HL-60/S4 (cell line): ENCODE measurements around the gene ARMC7.
"Not testable (repeated sequence)": the region's sequence is repeated elsewhere in the genome, so short reads cannot be mapped to it uniquely, and the experiment has no call there.

Source experiments
- in situ Hi-C: fragments of 300-500 bp; cut with MboI; formaldehyde crosslinking; loops from 2 replicates; pipeline ENCODE4 v1.14.3; 2022; ENCODE audit warnings: low sequenced_read_pairs

ARMC7 gene

DNA sequence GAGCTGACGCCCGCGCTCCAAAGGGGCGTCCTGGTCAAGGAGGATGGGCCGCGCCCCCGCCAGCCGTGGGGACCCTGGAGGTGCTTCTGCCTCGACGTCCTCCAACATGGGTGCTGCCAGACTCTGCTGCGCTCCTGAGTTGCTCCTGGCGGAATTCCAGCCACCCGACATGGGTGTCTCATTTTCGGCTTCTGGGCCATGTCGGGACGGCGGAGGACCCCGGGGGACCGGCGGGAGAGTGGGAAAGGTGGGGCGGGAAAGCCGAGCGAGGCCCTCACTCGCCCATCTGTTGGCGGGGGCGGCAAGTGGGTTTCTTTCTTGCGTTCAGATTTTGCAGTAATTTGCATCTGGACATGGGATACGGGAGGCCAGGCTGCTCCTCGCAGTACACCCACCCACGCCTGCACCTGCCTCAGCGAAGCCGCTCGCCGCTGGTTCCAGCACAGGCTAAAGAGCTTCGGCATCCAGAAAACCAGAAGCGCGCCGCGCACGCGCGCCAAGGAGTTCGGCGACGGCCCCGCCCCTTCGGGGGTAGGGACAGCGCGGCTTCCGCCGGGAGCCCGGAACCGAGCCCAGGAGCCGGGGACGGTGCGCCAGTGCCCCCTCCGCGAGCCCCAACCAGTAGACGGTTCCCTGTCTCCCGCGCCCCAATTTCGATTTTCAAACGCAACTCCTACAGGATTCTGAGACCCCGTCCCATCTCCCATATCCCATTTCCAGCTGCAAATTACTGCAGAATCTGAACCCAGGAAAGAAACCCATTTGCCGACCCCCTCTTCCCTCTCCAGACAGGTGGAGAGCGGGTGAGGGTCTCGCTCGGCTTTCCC is at the start of gene ARMC7:
ARMC7 (plus strand) TSS at position 563 of the 827 bp plus-strand sequence. CDS start 320 bp downstream, outside the sequence.
- in situ Hi-C loops = no loop called here

DNA sequence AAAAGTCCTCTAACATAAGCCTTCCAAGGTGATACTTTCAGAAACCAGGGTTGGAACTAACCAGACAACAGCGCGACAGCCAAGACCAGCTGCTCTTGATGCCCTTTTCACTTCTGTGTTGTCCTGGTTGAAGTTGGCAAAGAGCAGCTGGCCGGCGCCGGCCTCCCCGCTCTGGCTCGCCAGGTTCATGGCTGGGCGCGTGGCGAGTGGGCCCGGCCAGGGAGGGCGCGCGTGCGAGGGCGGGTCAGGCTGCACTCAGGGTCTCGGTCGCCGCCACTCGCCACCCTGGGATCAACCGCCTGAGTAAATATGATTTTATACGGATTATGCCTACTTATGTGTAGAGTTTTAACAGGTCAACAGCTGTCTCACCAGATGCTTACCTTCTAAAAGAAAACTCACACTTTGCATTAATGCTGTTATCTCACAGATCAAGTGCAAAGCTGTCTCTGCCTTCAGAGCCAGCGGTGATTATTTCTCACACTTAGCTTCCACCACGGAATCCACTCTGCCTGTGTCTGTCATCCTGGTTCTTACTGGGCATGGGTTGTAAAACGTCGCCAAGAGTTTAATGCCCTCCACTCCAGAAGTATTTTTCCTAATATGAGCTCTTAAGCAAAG is 49.2 kb upstream of the ARMC7 start:
- in situ Hi-C loops = no loop called here

DNA sequence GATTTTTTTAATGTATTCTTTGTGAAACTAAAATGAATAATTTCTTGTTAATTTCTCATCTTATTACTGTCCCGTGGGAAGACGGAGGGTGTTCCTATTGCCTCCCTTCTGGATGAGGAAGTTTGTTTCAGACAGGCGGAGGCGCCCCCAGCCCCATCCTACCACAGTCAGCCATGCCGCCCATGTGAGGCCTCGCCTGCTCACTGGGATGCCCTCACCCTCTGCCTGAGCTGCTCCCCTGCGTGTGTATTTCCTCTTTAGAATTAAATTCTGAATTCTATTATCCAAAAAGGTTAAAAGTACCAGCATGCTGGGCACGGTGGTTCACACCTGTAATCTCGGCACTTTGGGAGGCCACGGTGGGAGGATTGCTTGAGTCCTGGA is 48.7 kb upstream of the ARMC7 start:
- in situ Hi-C loops = no loop called here

DNA sequence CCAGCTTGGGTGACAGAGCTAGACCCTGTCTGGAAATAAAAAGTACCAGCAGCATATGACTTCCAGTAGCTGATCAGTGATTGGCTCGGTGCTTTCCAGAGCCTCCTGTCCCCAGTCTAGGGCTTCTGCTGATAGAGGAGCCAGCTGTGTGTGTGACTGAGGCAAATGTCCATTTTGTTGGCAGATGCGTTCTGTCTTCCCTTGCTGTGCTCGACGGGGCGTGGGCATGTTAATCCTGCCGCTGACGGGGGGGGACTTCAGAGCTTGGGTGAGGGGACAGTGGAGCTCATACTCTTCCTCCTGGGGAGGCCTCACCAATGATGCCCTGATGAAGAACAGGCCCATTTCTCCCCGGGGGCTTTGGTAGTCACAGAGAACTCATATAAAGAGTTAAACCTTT is 48.2 kb upstream of the ARMC7 start:
- in situ Hi-C loops = no loop called here

DNA sequence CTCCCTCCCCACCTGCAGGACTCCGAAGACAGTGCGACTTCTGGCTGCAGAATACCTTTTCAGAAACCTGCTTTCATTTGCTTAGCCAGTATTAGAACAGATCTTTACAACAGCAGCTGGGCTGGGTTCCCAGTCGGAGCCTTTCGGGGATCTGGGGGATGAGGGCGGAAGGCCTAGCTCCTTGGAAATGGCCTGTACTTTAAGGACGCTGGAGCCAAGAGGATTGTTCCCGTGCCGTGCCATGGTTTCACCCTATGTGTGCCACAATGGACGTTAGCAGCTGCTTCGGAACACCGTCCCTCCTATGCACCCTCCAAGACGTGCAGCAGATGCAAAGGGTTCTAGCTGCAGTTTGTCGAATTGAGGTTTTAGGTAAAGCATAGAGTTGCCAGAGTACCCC is 46.6 kb upstream of the ARMC7 start:
- in situ Hi-C loops = no loop called here

DNA sequence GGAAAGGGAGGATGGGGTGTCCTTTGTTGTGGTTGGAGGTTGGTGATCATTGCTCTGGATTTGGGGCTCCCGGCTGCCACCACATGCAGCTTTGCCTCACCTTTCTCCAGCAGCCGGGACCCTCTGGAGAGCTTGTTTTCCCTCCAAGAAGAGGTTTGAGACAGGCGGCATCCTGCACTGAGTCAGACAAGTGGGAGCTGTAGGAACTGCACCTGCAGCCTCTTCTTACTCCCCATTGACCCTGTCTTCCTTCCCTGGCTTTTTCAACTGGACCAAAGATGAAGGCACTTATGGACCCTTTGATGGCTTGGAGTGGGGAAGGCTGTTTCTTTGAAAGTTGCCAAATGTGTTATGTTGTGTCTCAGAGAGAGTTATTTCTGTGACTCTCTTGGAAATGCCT is 46.1 kb upstream of the ARMC7 start:
- in situ Hi-C loops = no loop called here

DNA sequence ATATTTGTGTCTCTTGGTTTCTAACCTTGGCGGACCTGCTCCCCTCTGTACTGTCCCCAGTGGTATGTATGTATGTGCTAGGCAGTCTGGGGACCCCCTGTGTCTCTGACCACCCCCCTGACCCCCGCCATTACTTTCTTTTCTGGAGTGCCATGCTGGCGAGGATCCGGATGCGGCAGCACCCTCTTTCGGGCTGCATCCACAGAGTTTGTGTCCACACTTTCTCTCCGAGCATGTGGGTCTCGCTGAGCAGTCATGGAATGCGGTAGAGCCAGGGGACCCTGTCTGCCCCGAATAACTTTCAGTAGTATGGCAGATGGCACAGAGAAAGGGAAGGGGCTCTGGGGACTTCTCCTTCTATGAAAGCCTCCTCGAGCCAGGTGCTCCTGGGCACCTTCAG is 45.7 kb upstream of the ARMC7 start:
- in situ Hi-C loops = no loop called here

DNA sequence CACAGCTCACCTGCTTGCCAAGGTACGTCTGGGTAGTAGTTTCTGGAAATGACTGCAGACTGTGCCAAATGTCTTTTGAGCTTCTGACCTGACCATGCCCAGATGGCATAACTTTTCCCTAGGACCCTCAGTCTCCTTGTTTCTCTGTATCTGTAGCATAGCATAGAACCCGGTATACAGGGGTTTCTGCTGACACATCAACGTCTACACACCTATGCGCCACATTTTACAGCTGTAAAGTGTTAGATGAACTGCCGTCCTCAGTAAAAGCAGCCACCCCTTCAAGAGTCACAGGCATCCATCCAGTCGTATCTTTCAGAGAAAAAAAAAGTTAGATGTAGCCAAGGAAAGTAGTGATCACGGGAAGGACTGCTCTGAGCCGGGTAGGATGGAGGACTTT is 45.3 kb upstream of the ARMC7 start:
- in situ Hi-C loops = no loop called here

DNA sequence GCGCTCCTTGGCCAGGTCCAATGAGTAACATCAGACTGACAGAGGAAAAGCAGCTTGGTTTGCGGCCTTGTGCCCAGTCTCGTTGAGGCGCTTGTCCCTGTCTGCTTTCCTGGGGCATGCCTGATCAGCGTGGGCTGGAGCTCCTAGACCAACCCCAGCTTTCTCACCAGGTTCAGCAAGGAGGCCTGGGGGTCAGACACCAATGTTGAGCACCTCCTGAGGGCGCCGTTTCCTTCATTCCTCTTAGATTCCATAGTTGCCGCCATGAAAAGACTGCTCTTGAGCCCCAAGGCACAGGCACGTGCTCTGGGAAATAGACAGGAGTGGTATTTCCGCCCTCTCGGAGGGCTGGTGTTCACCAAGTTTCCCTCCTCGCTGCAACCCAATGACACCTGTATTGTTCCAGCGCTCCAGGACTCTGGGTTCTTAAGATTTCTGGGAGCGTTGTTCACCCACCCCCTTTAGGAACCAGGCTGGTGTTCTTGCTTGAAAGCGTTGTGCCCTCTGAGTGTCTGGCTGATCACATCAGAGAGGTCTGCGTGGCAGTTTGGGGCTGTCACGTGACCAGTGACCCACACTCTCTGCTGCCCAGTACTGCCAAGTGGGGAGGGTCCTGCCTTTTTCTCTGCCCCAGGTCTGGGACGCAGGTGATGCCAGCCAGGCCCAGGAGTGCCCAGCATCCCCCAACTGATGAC is 44.8 kb upstream of the ARMC7 start:
- in situ Hi-C loops = loop anchor here (5.0 kb wide), 1 partner anchor 37 kb away; no protein-coding TSS in a partner anchor

DNA sequence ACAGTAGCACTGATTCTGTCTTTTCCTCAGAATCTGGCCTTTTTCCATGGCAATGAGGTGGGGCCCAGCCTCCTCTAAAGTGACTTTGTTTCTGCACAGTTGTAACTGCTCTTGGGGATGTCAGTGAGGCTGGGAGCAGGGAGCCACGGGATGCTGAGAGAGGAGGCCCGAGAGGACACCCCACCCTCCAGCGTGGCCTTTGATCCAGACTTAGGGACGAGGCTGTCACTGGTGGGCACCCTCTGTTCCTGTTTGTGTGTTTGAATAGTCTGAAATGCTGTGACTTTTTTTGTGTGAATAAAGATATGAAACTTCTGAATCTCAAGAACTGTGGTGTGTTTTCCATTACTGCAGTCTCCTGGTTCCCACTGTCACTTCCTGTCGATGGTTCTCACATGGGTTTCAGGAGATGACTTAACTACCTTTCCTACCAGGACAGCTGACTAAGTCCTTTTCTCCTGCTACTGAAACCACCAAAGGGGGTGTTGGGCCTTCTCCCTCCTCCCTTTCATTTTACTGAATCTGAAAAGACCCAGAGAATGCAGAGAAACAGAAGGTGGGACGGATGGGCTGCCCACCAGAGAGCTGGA is 44.1 kb upstream of the ARMC7 start:
- in situ Hi-C loops = loop anchor here (5.0 kb wide), 1 partner anchor 37 kb away; no protein-coding TSS in a partner anchor

DNA sequence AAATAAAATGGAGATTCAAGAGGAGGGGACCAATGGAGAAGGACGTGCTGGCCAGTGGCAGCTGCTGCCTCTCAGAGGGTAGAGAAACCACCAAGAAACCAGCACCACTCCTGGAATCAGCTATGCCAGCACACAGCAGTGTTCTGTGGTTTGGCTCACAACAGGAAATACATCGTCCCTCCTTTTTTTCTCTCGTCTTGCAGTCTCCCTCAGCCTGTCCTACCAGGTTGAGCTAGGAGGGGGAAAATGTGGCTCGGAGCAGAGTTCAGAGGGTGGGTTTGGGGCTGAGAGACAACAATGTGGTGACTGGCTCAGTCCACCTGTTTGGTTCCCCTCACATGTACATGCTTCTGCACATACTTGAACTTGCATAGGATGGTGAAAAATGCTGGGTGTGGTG is 41.9 kb upstream of the ARMC7 start:
- in situ Hi-C loops = loop anchor here (5.0 kb wide), 1 partner anchor 34 kb away; no protein-coding TSS in a partner anchor

DNA sequence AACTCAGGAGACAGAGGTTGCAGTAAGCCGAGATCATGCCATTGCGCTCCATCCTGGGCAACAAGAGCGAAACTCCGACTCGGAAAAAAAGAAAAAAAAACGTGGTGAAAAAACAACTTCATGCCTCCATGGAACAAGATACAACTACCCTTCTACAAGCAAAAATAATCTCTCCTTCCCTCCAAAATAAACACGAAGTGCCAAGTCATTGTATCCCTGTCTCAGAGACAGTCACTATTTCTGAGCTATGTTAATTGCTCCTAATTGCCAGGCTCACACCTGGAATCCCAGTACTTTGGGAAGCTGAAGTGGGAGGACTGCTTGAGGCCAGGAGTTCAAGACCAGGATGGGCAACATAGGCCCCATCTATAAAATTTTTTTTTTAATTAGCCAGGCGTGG is 41.0 kb upstream of the ARMC7 start:
- in situ Hi-C loops = loop anchor here (5.0 kb wide), 1 partner anchor 34 kb away; no protein-coding TSS in a partner anchor

DNA sequence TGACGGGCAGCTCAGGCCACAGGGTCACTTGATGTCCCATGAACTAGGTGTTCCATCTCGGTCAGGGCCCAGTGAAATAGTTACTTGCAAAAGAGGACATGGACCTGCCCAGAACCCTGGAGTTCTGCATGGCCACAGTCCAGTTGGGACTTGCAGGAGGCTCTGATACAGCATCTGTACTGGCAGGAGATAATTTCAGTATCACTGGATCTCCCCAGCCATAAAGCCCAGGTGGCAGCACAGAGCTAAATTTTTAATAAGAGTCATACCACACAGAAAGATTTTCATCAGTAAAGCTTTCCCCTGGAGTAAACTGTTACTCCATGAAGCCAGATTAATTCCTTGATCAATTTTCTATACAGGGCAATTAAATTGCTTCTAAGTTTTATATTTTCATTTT is 40.0 kb upstream of the ARMC7 start:
- in situ Hi-C loops = loop anchor here (5.0 kb wide), 1 partner anchor 33 kb away; no protein-coding TSS in a partner anchor

DNA sequence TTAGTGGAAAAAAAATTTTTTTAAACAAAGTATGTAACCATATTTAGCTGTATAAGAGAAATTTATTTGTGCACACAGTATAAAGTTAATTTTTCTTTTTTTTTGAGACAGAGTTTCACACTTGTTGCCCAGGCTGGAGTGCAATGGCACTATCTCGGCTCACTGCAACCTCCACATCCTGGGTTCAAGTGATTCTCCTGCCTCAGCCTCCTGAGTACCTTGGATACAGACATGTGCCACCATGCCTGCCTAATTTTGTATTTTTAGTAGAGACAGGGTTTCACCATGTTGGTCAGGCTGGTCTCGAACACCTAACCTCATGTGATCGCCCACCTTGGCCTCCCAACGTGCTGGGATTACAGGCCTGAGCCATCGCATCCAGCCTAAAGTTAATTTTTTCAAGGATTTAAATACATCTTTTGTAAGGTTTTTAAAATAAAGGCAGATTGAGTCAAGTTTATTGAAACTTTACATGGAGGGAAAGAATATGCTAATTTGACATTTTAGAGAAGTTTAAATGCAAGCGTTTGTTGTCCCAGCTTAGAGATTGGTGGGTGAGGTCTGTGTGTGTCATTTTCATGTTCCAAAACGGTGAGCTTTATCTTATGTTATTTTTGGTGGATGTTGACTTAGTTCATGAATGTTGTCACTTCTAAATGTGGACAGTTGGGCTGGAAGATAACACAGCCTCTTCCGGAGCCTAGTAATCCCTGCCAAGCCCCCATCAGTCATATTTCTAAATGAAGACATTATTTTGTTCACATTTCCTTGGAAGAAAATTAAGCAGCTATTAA is 38.1 kb upstream of the ARMC7 start:
- in situ Hi-C loops = not testable (repeated sequence)

DNA sequence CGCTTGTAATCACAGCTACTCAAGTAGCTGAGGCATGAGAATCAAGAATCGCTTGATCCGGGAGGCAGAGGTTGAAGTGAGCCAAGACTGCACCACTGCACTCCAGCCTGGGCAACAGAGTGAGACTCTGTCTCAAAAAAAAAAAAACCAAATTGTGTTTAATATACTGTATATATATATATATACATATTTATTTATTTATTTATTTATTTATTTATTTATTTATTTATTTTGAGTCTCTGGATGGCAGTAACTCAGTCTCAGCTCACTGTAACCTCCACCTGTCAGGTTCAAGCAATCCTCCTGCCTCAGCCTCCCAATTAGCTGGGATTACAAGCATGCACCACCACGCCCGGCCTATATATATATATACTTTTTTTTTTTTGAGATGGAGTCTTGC is 36.9 kb upstream of the ARMC7 start:
- in situ Hi-C loops = not testable (repeated sequence)

DNA sequence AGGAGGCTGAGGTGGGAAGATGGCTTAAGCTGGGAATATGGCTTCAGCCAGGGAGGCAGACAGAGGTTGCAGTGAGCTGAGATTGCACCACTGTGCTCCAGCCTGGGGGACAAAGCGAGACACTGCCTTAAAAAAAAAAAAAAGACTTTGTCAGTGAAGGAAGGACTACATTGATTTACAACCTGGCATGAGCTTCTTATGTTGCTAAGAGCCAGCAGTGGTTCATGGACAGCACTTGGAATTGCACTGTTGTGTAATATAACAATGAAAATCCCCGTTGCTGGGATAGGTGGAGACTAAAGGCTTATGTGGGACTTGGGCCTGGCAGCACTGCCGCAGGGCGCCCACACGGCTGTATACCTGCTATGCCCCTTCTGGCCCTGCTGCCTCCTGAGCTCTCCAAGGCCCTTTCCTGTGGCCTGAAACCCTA is 36.1 kb upstream of the ARMC7 start:
- in situ Hi-C loops = no loop called here

DNA sequence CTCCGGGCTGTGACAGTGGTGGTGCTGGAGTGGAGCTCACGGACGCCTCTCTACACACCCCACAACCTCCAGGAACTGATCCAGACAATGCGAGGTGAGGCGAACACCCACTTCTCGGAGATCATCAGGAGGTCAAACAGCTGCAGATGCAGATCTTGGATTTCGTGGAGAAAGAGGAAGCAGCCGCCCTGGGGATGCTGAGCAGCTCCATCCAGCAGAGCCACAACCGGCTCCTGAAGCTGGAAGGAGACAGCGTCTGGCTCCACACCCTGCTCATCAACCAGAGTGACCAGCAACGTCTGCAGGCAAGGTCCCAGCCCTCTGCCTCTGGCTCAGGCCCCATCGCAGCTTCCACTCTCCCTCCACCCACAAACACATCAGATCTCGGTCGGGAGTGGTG is 35.2 kb upstream of the ARMC7 start:
- in situ Hi-C loops = no loop called here

DNA sequence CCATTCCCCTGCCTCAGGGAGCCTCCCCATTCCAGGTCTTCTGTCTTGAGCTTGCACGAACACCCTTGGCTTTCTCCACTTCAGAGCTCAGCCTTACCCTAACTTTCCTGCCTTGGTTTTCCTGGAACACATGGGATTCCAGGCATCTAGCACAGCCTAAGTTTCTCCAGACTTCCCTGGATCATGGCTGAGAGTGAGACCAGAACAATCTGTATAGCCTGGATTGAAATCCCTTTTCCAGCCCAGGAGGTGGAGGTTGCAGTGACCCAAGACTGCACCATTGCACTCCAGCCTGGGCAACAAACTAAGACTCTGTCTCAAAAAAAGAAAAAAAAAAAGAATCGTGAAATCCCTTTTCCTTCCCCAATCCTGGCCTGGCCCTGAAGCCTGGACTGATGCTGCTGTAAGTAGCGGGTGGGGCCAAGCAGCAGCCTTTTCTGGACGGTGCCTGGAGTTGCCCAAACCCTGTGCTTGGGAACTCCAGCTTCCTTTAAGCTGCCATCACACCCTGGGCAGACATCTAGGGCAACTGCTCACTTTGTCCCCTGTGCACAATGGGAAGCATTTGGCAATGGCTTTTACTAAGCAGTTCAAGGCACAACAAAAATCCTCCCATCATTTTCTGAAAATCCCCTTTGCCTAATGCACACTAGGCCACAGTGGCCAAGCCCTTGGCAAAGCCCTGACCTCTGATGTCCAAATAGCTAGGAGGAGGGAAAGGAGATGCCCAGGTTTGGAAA is 34.0 kb upstream of the ARMC7 start:
- in situ Hi-C loops = no loop called here

DNA sequence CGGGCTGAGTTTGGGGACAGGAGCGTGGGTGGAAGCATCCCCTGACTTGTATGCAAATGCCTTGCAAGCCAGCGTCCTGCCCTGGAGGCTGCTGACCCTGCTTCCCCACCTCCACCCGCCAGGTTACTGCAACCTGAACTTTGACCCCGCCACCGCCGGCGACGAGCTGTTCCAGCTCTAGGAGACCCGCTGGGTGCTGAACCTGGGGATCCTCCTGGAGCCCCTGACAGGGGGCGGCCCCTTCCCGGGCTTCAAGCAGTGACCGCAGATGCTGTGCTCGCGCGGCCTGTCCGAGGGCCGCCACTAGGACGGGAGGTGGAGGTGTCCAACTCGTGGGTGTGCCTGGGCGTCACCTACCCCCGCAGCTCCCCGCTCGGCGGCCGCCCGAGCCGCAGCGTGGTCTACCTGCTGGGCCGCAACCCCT is 32.7 kb upstream of the ARMC7 start:
- in situ Hi-C loops = no loop called here
